Endothelial cell of umbilical vein (primary cell): ENCODE measurements around the gene EPSTI1.

Source experiments
- CTCF ChIP-seq, 2 donors: IDR thresholded peaks; 1 replicate in 1 of 2; 2 replicates in 1 of 2; pipeline ENCODE4 v1.5.1; 2011; ENCODE audit warnings: low read length in 2 of 2, mild to moderate bottlenecking in 2 of 2, moderate library complexity in 2 of 2, control low read depth in 1 of 2, inconsistent platforms in 1 of 2, low read depth in 1 of 2; ENCODE audit not compliant: insufficient read depth in 1 of 2; ENCODE audit errors: extremely low read depth in 1 of 2
- EZH2 ChIP-seq: IDR thresholded peaks from 2 replicates; pipeline ENCODE4 v1.6.1; 2012; ENCODE audit warnings: borderline replicate concordance, low read depth, mild to moderate bottlenecking, moderate library complexity, low read length, inconsistent platforms; ENCODE audit not compliant: severe bottlenecking
- FOS ChIP-seq: IDR thresholded peaks from 2 replicates; pipeline ENCODE4 v1.6.1; 2011; ENCODE audit warnings: mild to moderate bottlenecking, low read length, moderate library complexity, borderline replicate concordance; ENCODE audit not compliant: insufficient read depth
- MYC ChIP-seq: IDR thresholded peaks from one replicate; pipeline ENCODE4 v1.6.1; 2011; ENCODE audit warnings: mild to moderate bottlenecking, low read depth, low read length
- POLR2A ChIP-seq: IDR thresholded peaks from 2 replicates; pipeline ENCODE4 v1.6.1; 2012; ENCODE audit warnings: low read depth, mild to moderate bottlenecking, control low read depth, low read length
- POLR2AphosphoS5 ChIP-seq: IDR thresholded peaks from 2 replicates; pipeline ENCODE4 v1.6.1; 2012; ENCODE audit warnings: low read depth, mild to moderate bottlenecking, control low read depth, low read length, moderate library complexity; ENCODE audit not compliant: insufficient read depth

- TF ChIP-seq CTCF (IDR thresholded peaks at IDR 0.05; ENCODE audit: extremely low read depth in 1 of 2, insufficient read depth in 1 of 2, low read depth in 1 of 2, low read length in 2 of 2) = no peak
- TF ChIP-seq POLR2A = no peak
- no peak for TF ChIP-seq MYC
- no peak for TF ChIP-seq POLR2AphosphoS5
- no peak for TF ChIP-seq EZH2
- no peak for TF ChIP-seq FOS
Measured at GRCh38 chr13:42865768-42866102, 126.3 kb downstream of the EPSTI1 start.
